Measurements from ENCODE around the gene ANTXR2.

The ANTXR2 gene

DNA sequence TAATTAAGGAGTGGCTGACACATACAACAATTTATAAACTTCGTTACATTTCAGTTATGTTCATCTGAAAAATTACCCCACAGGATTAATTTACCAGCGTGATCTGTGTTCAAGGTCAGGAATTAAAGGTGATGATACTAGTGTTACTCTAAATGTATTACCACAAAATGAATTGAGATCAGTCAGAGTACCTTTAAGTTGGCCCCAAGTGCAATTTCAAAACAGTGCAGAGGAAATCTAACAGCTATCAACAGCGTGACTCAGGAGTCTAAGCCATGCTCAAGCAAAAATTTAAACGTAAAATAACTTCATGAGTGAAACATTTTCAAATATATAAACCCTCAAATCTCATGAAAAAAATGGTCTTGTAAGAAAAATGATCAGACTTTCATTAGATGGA, 18.7 kb downstream of the ANTXR2 start:
- H3K4me2 ChIP-seq (ENCODE audit: low read length): no peak overlapping the region

DNA sequence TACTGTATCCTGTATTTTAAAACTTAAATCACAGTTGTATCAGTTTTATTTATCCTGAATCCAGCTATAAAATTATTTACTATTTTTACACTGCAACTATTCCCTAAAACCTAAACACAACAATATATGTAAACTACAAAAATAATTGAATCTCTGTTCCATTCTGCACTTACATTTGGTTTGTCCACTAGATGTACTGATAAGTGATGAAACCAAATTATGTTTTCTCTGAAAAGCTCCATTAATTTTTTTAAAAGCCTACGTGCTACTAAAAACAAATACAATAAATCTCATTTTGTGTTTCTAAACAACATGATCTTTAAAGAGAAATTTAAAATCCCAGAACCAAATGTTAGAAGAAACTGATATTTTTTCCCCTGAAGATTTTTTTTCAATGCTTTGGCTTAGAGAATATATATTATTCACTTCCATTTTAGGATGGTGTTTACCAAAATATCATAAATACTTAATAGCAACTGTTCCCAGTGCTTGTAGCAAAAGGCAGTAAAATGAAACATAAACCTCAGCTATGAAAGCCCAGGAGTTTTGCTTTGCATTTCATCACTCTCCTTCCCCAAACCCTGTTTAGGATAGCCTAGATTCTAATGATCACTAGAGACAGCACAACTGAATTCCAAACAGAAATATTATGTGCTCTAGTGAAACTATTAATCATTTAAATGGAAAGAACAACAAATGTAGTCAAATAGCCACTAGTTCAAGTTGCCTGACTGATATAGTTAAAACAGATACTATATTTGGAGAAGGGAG, 19.7 kb downstream of the ANTXR2 start:
- Histone ChIP-seq H3K9ac (no peak overlapping the region), H3K9me3 (ENCODE audit: control insufficient read depth, low read length) (no peaks in the 10 kb centered on the region), H3K27me3 (ENCODE audit: control insufficient read depth, insufficient read depth, low read length) (no peaks in the 10 kb centered on the region), H2AFZ (no peak overlapping the region), H3K4me3 (ENCODE audit: low read depth, low read length) (no peak overlapping the region), H3K27ac (no peak overlapping the region), H3K79me2 (no peaks in the 10 kb centered on the region), H3K36me3 (ENCODE audit: control insufficient read depth, insufficient read depth, low read length) (no peaks in the 10 kb centered on the region), H3K4me2 (ENCODE audit: low read length) (no peak overlapping the region), H3K4me1 (no peaks in the 10 kb centered on the region)
- TF ChIP-seq, protein P1, sequence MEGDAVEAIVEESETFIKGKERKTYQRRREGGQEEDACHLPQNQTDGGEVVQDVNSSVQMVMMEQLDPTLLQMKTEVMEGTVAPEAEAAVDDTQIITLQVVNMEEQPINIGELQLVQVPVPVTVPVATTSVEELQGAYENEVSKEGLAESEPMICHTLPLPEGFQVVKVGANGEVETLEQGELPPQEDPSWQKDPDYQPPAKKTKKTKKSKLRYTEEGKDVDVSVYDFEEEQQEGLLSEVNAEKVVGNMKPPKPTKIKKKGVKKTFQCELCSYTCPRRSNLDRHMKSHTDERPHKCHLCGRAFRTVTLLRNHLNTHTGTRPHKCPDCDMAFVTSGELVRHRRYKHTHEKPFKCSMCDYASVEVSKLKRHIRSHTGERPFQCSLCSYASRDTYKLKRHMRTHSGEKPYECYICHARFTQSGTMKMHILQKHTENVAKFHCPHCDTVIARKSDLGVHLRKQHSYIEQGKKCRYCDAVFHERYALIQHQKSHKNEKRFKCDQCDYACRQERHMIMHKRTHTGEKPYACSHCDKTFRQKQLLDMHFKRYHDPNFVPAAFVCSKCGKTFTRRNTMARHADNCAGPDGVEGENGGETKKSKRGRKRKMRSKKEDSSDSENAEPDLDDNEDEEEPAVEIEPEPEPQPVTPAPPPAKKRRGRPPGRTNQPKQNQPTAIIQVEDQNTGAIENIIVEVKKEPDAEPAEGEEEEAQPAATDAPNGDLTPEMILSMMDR (IDR thresholded peaks at IDR 0.05): no peak

More for the DNA sequence above, 18.7 kb downstream of the ANTXR2 start:
- H3K9me3 ChIP-seq (ENCODE audit: control insufficient read depth, low read length): no peaks in the 10 kb centered on the region
- no peak overlapping the region for H3K4me3 ChIP-seq (ENCODE audit: low read depth, low read length)
- H3K79me2 ChIP-seq: no peaks in the 10 kb centered on the region
- H2AFZ ChIP-seq: no peak overlapping the region
- no peaks in the 10 kb centered on the region for H3K36me3 ChIP-seq (ENCODE audit: control insufficient read depth, insufficient read depth, low read length)
- H3K9ac ChIP-seq: no peak overlapping the region
- no peaks in the 10 kb centered on the region for H3K27me3 ChIP-seq (ENCODE audit: control insufficient read depth, insufficient read depth, low read length)
- H3K4me1 ChIP-seq: no peaks in the 10 kb centered on the region
- TF ChIP-seq, protein P1 (IDR thresholded peaks at IDR 0.05): no peak
- H3K27ac ChIP-seq: no peak overlapping the region

DNA sequence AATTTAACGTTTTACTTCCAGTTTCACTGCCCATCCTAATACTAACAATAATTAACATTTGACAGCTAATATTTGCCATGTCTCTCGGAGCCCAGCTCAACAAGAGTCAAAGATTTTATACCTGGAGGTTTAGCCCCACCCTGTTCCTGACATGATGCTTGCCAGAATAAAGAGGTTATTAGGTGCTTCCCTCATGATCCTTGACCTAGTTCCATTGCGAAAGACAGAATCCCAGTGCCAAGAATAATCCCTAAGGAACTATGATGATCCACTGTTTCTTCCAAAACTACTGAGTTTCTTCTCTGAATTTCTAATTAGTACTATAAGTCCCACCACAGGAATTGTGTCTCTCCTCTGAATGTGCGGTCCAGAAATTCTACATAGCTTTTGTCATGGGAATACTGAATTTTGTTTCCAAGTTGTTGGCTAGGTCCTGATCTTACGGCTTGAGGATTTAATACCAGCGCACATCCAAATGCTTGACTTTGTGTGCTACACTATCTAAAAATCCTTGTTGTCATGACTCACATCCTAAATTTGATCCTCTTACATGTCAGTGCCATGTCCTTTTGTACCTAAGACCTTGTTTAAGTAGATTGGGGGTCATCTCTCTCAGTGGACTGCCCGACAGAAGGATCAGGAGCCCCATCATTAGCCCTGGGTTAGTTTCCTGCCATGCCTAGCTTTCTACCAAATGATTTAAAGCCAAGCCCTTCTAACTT, 23.1 kb downstream of the ANTXR2 start:
- no peak overlapping the region for H3K27ac ChIP-seq
- no peaks in the 10 kb centered on the region for H3K9me3 ChIP-seq (ENCODE audit: control insufficient read depth, low read length)
- H3K79me2 ChIP-seq: no peaks in the 10 kb centered on the region
- no peak overlapping the region for H3K4me3 ChIP-seq (ENCODE audit: low read depth, low read length)
- H3K4me1 ChIP-seq: no peaks in the 10 kb centered on the region
- H2AFZ ChIP-seq: no peak overlapping the region
- H3K36me3 ChIP-seq (ENCODE audit: control insufficient read depth, insufficient read depth, low read length): no peaks in the 10 kb centered on the region
- H3K9ac ChIP-seq: no peak overlapping the region
- no peak overlapping the region for H3K4me2 ChIP-seq (ENCODE audit: low read length)
- TF ChIP-seq, protein P1 (IDR thresholded peaks at IDR 0.05): no peak
- no peaks in the 10 kb centered on the region for H3K27me3 ChIP-seq (ENCODE audit: control insufficient read depth, insufficient read depth, low read length)

DNA sequence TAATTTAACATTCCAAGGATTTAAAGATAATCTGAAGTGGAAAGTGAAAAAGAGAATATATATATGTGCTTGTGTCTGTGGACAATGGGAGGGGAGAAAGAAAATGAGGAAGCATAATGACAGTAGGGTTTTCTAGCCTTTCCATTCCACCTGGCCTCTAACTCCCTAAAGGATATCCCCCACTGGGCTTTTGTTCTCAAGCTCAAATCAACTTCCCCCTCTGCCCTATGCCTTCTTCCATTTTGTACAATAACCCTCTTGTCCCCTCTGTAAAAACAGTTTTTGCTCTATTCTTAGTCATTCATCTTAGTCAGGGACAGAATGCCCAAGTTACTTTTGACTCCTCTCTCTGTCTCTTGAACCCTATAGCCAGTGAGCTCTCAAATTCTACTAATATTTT, 23.6 kb downstream of the ANTXR2 start:
- H3K27ac ChIP-seq: no peak overlapping the region
- H3K27me3 ChIP-seq (ENCODE audit: control insufficient read depth, insufficient read depth, low read length): no peaks in the 10 kb centered on the region
- TF ChIP-seq, protein P1 (IDR thresholded peaks at IDR 0.05): no peak
- no peak overlapping the region for H2AFZ ChIP-seq
- no peak overlapping the region for H3K9ac ChIP-seq
- H3K36me3 ChIP-seq (ENCODE audit: control insufficient read depth, insufficient read depth, low read length): no peaks in the 10 kb centered on the region
- no peak overlapping the region for H3K4me3 ChIP-seq (ENCODE audit: low read depth, low read length)
- no peaks in the 10 kb centered on the region for H3K9me3 ChIP-seq (ENCODE audit: control insufficient read depth, low read length)
- no peak overlapping the region for H3K4me2 ChIP-seq (ENCODE audit: low read length)
- no peaks in the 10 kb centered on the region for H3K79me2 ChIP-seq
- H3K4me1 ChIP-seq: no peaks in the 10 kb centered on the region

Measured in parathyroid adenoma (tissue), 2 donors.